ENCODE results near the gene OR10H3.
"Not testable (repeated sequence)": the region's sequence is repeated elsewhere in the genome, so short reads cannot be mapped to it uniquely, and the experiment has no call there.

Gene OR10H3

GRCh38 chr19:15737722-15738121, at the start of gene OR10H3:
Gene OR10H3, plus strand, starts transcription at chr19:15737985. Its CDS starts 3,408 bp downstream, at chr19:15741393.
- no peak for DNase-seq

- no peak for DNase-seq
Observed at GRCh38 chr19:15696654-15697194, 41.1 kb upstream of the OR10H3 start.

GRCh38 chr19:15701757-15702533, 35.8 kb upstream of the OR10H3 start:
- no peak for DNase-seq

GRCh38 chr19:15702534-15702930, 35.3 kb upstream of the OR10H3 start:
- no peak for DNase-seq

GRCh38 chr19:15714638-15715037, 23.1 kb upstream of the OR10H3 start:
- DNase-seq = no peak

- DNase-seq = no peak
Observed at GRCh38 chr19:15715642-15716041, 22.1 kb upstream of the OR10H3 start.

GRCh38 chr19:15717809-15718208, 20.0 kb upstream of the OR10H3 start:
- DNase-seq = no peak

GRCh38 chr19:15721268-15721667, 16.5 kb upstream of the OR10H3 start:
- DNase-seq = no peak

GRCh38 chr19:15722956-15723355, 14.8 kb upstream of the OR10H3 start:
- DNase-seq = no peak

- DNase-seq = no peak
Observed at GRCh38 chr19:15727724-15728123, 10.1 kb upstream of the OR10H3 start, which contains the start of gene OR10H2. Gene OR10H2, plus strand, starts transcription at chr19:15728024. Its CDS starts 20 bp downstream, at chr19:15728044.

GRCh38 chr19:15730538-15730937, 7.2 kb upstream of the OR10H3 start:
- no peak for DNase-seq

GRCh38 chr19:15732388-15732787, 5.4 kb upstream of the OR10H3 start:
- DNase-seq = no peak

- no peak for DNase-seq
Observed at GRCh38 chr19:15733895-15734294, 3.9 kb upstream of the OR10H3 start.

- no peak for DNase-seq
Observed at GRCh38 chr19:15740785-15741184, 3.0 kb downstream of the OR10H3 start.

GRCh38 chr19:15748239-15748638, 10.5 kb downstream of the OR10H3 start:
- DNase-seq = no peak

- DNase-seq = no peak
Observed at GRCh38 chr19:15758379-15758778, 20.6 kb downstream of the OR10H3 start.

GRCh38 chr19:15759962-15760565, 22.3 kb downstream of the OR10H3 start:
- DNase-seq = no peak

GRCh38 chr19:15769586-15769985, 31.8 kb downstream of the OR10H3 start:
- no peak for DNase-seq

- not testable (repeated sequence) for DNase-seq
Observed at GRCh38 chr19:15774159-15774558, 36.4 kb downstream of the OR10H3 start.

GRCh38 chr19:15775249-15775648, 37.5 kb downstream of the OR10H3 start:
- no peak for DNase-seq

- DNase-seq = no peak
Observed at GRCh38 chr19:15776264-15776663, 38.5 kb downstream of the OR10H3 start.

- DNase-seq = no peak
Observed at GRCh38 chr19:15776991-15777970, 39.5 kb downstream of the OR10H3 start.

Measured in GOT3 (cell line).